ENCODE results near the gene IL12RB2. TPM values are rescaled to one million over a fixed set of nuclear protein-coding genes. Genes with fewer than 3 reads are reported as not detected.

IL12RB2 gene
- total RNA-seq, 6 experiments from 2014 or later = not detected

DNA sequence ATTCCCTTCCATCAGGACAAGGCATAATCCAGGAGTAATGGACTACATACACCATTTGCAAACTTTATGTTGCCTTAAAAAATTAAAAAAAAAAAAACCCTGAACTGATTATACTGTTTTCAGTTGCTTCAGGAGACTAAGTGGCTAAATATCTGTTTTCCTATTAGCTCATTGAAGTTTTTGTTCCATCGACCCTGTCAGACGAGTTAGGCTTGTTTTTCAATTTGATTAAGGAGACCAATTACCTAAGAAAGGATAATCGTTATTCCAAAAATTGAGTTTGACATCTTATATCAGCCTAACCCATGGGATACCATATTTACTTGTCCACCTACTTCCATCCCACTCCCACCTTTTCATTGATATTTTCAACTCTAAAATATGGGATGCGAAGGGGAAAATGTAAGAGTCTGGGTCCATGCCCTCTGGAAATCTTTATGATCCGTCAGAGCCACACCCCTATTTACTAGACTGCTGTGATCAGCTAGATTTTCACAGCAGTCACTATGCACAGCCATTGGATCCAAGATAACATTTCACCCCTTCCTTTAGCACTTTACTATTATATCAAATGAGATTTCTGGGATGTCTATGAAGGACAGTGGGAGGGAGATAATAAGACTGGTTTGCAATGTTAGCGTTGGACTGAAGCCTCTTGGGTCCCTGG is 41.0 kb downstream of the IL12RB2 start:
- no peaks in the 10 kb centered on the region for H3K36me3 Mint-ChIP-seq (ENCODE audit: low read depth)
- H3K4me3 Mint-ChIP-seq = no peak overlapping the region

DNA sequence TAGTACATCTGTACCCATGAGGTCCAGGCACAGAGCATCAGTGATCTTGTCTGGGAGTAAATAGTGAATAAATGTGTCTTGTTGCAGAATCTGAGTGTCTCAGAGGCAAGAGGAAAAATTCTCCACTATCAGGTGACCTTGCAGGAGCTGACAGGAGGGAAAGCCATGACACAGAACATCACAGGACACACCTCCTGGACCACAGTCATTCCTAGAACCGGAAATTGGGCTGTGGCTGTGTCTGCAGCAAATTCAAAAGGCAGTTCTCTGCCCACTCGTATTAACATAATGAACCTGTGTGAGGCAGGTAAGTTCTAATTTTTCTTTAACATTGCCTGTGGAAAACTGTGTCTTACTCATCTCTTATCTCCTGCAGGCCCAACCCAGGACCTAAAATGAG is 43.1 kb downstream of the IL12RB2 start:
- no peak for DNase-seq
- Mint-ChIP-seq H3K4me3 (no peak overlapping the region), H3K27me3 (ENCODE audit: insufficient read depth) (no peaks in the 10 kb centered on the region), H3K27ac (no peak overlapping the region), H3K9me3 (no peaks in the 10 kb centered on the region), H3K36me3 (ENCODE audit: low read depth) (no peaks in the 10 kb centered on the region), H3K4me1 (ENCODE audit: low read depth) (peaks cover 19% of the 10 kb centered on the region)
- TF ChIP-seq, protein P1, sequence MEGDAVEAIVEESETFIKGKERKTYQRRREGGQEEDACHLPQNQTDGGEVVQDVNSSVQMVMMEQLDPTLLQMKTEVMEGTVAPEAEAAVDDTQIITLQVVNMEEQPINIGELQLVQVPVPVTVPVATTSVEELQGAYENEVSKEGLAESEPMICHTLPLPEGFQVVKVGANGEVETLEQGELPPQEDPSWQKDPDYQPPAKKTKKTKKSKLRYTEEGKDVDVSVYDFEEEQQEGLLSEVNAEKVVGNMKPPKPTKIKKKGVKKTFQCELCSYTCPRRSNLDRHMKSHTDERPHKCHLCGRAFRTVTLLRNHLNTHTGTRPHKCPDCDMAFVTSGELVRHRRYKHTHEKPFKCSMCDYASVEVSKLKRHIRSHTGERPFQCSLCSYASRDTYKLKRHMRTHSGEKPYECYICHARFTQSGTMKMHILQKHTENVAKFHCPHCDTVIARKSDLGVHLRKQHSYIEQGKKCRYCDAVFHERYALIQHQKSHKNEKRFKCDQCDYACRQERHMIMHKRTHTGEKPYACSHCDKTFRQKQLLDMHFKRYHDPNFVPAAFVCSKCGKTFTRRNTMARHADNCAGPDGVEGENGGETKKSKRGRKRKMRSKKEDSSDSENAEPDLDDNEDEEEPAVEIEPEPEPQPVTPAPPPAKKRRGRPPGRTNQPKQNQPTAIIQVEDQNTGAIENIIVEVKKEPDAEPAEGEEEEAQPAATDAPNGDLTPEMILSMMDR (IDR thresholded peaks at IDR 0.05) = no peak

More for the DNA sequence above, 41.0 kb downstream of the IL12RB2 start:
- H3K9me3 Mint-ChIP-seq = no peaks in the 10 kb centered on the region
- H3K27ac Mint-ChIP-seq = no peak overlapping the region
- DNase-seq = no peak
- peaks cover 12% of the 10 kb centered on the region for H3K4me1 Mint-ChIP-seq (ENCODE audit: low read depth)
- H3K27me3 Mint-ChIP-seq (ENCODE audit: insufficient read depth) = peaks cover 4% of the 10 kb centered on the region
- TF ChIP-seq, protein P1 (IDR thresholded peaks at IDR 0.05) = no peak

DNA sequence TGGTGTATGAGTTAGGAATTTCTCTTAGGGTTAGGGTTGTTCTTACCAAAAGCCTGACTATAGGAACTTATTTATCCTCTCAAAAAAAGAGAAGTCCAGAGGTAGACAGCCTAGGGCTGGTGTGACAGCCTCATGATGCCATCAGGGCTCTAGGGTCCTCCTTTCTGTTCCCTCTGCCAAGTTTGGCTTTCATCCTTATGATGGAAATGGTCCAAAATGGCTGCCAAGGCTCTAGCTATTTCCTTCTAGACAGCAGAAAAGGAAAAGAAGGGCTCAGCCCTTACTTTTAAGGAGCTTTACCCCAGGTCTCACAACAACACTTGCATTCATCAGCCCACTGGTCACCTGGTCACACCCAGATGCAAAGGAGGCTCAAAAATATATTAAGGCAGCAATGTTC is 44.5 kb downstream of the IL12RB2 start:
- Mint-ChIP-seq H3K4me3 (no peak overlapping the region), H3K27me3 (ENCODE audit: insufficient read depth) (no peaks in the 10 kb centered on the region; the same call in 1 of the 2 replicates), H3K4me1 (ENCODE audit: low read depth) (peaks cover 31% of the 10 kb centered on the region), H3K27ac (no peak overlapping the region), H3K36me3 (ENCODE audit: low read depth) (no peaks in the 10 kb centered on the region), H3K9me3 (no peaks in the 10 kb centered on the region)
- TF ChIP-seq, protein P1 (IDR thresholded peaks at IDR 0.05) = no peak
- no peak for DNase-seq

DNA sequence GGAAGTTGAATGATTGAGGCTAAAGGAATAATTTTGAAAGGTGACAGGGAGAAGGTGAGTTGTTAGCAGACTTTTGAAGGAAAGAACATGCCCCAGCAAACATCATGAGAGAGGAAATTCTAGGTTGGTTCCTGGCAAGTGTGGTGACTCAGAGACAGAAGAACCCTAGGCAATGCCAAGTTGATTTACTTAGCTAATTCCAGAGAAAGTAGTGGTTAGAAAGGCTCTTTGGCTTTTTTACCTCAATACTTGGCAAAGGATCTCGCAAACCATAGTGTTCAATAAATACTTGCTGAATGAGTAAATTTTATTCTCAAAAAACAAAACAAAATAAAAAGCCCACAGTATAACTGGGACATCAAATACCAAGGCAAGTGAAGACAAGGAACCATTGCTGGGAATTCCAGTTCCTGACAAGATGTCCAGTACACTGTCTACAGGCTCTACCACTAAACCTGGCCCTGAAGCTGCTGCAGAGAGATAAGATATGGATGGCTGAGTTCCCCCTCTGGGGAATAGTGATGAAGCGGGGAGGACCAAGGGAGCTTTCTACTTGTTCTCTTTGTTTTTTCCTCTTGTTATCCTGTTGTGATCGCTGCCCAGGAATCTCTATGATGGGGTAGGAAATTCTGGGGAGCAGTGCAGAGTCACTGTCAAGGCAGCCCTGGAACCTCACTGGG is 48.2 kb downstream of the IL12RB2 start:
- H3K27ac Mint-ChIP-seq = peak overlapping the region; percentile 82
- no peaks in the 10 kb centered on the region; the same call in 1 of the 2 replicates for H3K27me3 Mint-ChIP-seq (ENCODE audit: insufficient read depth)
- H3K4me1 Mint-ChIP-seq (ENCODE audit: low read depth) = peaks cover 19% of the 10 kb centered on the region
- TF ChIP-seq, protein P1 (IDR thresholded peaks at IDR 0.05) = no peak
- peak overlapping the region; percentile 6 for H3K4me3 Mint-ChIP-seq
- H3K36me3 Mint-ChIP-seq (ENCODE audit: low read depth) = no peaks in the 10 kb centered on the region
- peak; percentile 89 for DNase-seq
- no peaks in the 10 kb centered on the region for H3K9me3 Mint-ChIP-seq

DNA sequence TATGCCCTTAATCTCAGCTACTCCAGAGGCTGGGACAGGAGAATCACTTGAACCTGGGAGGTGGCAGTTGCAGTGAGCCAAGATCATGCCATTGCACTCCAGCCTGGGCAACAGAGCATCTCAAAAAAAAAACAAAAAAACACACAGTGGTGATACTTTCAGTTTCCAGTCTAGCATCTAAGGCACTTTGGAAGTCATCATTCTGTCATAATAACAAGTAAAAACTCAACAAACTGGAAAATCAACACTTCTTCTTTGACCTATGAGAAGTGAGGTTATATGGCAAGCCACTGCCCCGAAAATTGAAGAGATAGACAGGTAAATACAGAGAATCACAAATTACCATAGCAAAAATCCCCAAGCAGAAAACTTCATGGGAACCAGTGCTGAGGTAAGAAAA is 51.9 kb downstream of the IL12RB2 start:
- Mint-ChIP-seq H3K9me3 (no peaks in the 10 kb centered on the region), H3K4me3 (no peak overlapping the region), H3K4me1 (ENCODE audit: low read depth) (peaks cover 19% of the 10 kb centered on the region), H3K27ac (no peak overlapping the region), H3K27me3 (ENCODE audit: insufficient read depth) (no peaks in the 10 kb centered on the region; the same call in 1 of the 2 replicates), H3K36me3 (ENCODE audit: low read depth) (no peaks in the 10 kb centered on the region)
- TF ChIP-seq, protein P1 (IDR thresholded peaks at IDR 0.05) = no peak
- DNase-seq = no peak

Measured in HFFc6 (cell line).